GM20431 (cell line): ENCODE measurements around the gene ZNF800.

Source experiments
- in situ Hi-C: fragments of 300-500 bp; cut with MseI, MboI; formaldehyde crosslinking; loops from one replicate; pipeline ENCODE4 v1.15.0; 2020; ENCODE audit warnings: low sequenced_read_pairs; ENCODE audit not compliant: unreplicated experiment

The ZNF800 gene

GRCh38 chr7:127391591-127392181 lies 822 bp downstream of the ZNF800 start:
- in situ Hi-C loops, result no loop called here

GRCh38 chr7:127390817-127391590 lies 1.5 kb downstream of the ZNF800 start:
- in situ Hi-C loops, result no loop called here

- in situ Hi-C loops, result no loop called here
These were observed 2.2 kb downstream of the ZNF800 start for GRCh38 chr7:127390186-127390816.

- in situ Hi-C loops, result no loop called here
These were observed 3.2 kb downstream of the ZNF800 start for GRCh38 chr7:127389321-127389720.

GRCh38 chr7:127387974-127388373 lies 4.5 kb downstream of the ZNF800 start:
- in situ Hi-C loops, result no loop called here

- in situ Hi-C loops, result no loop called here
These were observed 9.2 kb downstream of the ZNF800 start for GRCh38 chr7:127383123-127383835.

- in situ Hi-C loops, result no loop called here
These were observed 10.0 kb downstream of the ZNF800 start for GRCh38 chr7:127382301-127383085.

- in situ Hi-C loops, result no loop called here
These were observed 12.0 kb downstream of the ZNF800 start for GRCh38 chr7:127380479-127380878.

- in situ Hi-C loops, result no loop called here
These were observed 12.9 kb downstream of the ZNF800 start for GRCh38 chr7:127379642-127380041.

GRCh38 chr7:127378537-127378936 lies 14.0 kb downstream of the ZNF800 start:
- in situ Hi-C loops, result no loop called here

- in situ Hi-C loops, result no loop called here
These were observed 15.1 kb downstream of the ZNF800 start for GRCh38 chr7:127377425-127377824.

- in situ Hi-C loops, result no loop called here
These were observed 16.9 kb downstream of the ZNF800 start for GRCh38 chr7:127375631-127376030.

GRCh38 chr7:127367679-127368078 lies 24.8 kb downstream of the ZNF800 start:
- in situ Hi-C loops, result no loop called here

- in situ Hi-C loops, result no loop called here
These were observed 25.8 kb downstream of the ZNF800 start for GRCh38 chr7:127366680-127367079.

- in situ Hi-C loops, result no loop called here
These were observed 26.6 kb downstream of the ZNF800 start for GRCh38 chr7:127365957-127366315.

- in situ Hi-C loops, result no loop called here
These were observed 27.1 kb downstream of the ZNF800 start for GRCh38 chr7:127365164-127365956.

GRCh38 chr7:127362364-127363027 lies 30.0 kb downstream of the ZNF800 start:
- in situ Hi-C loops, result no loop called here

- in situ Hi-C loops, result no loop called here
These were observed 30.8 kb downstream of the ZNF800 start for GRCh38 chr7:127361736-127362135.

GRCh38 chr7:127359011-127359410 lies 33.5 kb downstream of the ZNF800 start:
- in situ Hi-C loops, result no loop called here
